ENCODE data around the gene RNF123.
"Not testable (repeated sequence)": the region's sequence is repeated elsewhere in the genome, so short reads cannot be mapped to it uniquely, and the experiment has no call there.

The RNF123 gene

DNA sequence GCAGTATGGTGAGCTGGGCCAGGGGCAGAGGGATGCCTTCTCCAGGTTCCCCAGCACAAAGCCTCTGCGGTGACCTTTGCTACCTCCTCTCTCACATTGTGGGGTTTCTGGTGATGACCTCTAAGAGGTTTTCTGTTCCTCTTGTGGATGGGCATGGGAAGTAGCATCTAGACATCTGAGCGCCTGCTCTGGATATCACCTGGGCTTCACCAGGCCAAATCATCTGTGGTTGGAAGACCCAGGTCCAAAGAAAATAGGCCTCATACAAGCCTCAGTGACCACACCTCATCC is 8.2 kb upstream of the RNF123 start:
- DNase-seq (ENCODE audit: low spot score) = no peak

DNA sequence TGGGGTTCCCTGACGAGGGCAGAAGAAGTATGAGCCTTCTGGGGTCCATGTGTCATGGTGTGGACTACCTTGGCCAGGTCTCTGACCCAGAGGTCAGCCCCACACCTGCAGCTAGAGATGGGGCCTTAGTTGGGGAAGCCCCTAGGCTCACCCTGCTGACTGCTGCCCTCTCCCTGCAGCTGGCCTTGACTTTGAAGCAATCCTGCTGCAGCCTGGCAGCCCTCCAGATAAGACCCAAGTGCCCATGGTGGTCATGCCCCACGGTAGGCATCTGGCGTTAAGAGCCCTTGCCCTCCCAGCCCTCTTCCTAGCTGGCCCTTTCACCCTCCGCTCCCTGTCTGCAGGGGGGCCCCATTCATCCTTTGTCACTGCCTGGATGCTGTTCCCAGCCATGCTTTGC is 7.8 kb upstream of the RNF123 start:
- no peak for DNase-seq (ENCODE audit: low spot score)

DNA sequence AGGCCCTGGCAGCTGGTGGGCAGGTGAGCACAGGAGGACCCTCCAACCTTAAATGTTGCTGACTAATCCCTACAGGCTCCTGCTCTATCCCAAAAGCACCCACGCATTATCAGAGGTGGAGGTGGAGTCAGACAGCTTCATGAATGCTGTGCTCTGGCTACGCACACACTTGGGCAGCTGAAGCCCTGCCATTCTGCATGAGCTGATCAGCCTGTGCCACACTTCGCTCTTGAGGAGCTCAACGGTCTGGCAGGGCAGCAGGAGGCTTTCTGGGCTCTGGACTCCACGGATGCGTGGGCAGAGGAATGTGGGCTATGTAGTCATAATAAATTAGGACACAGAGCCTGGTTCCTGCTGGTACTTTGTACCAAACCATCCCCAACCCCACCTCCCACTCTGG is 6.2 kb upstream of the RNF123 start:
- DNase-seq (ENCODE audit: low spot score) = no peak

DNA sequence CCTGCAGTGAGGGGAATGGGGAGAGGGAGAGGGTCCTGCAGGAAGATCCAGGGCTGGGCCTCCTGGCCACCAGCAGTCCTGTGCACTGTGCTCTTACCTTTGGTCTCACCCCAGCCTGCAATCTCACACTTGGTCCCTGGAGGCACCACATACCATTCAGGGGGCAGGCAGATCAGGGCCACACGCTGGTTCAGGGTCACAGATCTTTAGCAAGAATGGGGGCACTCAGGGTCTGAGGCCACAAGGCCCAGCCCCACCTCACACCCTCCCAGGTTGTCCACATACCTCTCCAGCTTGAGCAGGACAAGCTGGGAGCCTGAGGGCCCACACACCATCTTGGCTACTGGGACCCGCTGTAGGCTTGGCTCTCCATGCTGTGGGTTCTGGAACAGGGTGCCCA is 4.9 kb upstream of the RNF123 start:
- DNase-seq (ENCODE audit: low spot score) = not testable (repeated sequence)

DNA sequence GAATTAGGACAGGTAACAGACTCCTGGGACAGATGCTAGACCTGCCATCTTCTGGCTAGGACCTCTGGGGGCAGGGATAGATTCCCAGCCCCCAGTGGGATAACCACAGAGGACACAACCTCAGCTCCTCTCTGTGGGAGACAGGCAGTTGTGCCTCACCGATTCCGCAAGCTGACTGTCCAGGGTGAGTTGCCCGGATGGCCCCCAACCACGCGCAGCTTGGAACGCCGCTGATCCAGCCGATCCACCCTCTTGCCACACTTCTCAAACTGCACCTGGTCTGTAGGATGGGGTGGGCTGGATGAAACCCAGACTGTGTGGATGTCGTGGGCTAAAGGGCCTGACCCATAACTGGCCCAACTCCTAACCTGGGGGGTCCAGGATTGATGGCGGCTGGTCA is 4.3 kb upstream of the RNF123 start:
- DNase-seq (ENCODE audit: low spot score) = not testable (repeated sequence)

DNA sequence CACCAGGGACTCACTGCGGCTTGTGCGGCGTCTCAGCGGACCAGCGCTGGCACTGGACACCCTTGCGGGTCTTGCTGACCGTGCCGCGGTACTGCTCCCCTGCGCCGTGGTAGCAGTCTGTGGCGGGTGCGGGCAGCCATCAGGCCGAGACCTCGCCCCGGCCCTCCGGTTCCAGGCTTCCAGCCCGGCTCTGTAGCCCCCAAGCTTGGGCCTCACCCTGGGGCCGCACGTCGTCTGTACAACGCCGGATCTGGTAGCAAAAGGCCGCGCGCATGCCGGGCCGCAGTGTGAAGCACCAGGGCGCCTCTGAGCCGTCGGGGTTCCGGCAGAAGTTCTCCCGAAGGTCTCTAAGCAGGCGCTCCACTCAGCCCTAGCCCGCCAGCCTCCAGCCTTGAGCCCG is 3.5 kb upstream of the RNF123 start:
- DNase-seq (ENCODE audit: low spot score) = not testable (repeated sequence)

DNA sequence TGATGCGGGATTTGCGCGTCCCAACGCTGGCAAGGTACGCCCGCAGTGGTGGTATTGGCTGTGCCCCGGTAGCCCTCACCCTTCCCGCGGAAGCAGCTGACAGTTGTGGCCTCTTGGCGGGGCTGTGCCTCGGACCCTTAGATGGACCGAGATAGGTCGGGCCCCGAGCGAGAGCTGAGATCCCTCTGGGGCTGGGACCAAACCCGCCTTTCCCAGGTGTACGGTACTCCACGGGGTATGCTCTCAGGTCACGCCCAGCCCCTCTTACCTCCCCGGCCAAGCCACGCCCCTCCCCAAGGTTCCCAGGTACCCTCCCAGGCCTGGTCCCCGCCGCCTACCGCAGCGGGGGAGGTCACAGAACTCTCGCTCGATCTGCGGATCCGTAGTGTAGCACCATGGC is 3.0 kb upstream of the RNF123 start:
- DNase-seq (ENCODE audit: low spot score) = not testable (repeated sequence)

DNA sequence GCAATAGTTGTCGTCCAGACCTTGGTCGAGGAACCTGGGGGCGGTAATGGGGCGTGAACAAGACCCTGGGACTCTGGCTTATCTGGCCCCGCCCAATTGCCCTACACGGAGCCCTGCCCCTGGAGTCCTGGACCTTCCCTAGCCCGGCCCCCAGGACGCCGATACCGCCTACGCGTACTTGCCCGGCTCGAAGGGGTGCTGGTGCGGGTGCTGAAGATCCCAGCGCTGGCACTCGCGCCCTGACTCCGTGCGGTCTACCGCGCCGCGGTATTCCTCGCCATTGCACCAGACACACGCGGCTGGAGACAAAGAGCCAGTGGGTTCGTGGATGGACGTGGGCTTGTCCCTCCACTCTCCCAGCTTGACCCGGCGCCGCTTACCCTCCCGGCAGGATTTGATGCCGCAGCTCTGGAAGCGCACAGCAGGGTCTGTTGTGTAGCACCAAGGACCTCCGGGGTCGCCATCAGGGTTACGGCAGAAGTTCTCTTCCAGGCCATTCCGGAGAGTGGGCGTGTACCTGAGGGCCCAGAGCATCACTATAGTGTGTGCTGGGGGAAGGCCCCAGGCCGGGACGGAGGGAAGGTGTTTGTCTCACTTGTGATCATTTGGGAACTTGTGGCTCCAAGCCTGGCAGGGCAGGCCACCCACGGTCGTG is 2.5 kb upstream of the RNF123 start:
- not testable (repeated sequence) for DNase-seq (ENCODE audit: low spot score)

DNA sequence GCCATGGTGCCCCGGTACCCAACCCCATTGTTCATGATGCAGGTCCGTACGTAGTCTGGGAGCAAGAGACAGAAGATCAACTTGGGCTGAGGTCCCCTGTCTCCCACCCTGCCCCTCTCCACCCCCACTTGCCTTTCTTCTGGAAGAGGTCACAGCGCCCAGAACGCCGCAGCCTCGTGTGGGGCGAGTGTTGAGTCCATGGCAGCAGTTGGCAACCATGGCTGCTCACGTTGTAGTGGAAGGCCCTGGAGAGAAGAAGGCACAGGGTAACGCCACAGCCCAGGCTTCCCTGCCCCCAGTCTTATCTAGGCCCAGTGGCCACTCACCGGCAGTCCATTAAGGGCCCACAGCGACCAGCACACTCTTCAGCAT is 1.9 kb upstream of the RNF123 start:
- not testable (repeated sequence) for DNase-seq (ENCODE audit: low spot score)

DNA sequence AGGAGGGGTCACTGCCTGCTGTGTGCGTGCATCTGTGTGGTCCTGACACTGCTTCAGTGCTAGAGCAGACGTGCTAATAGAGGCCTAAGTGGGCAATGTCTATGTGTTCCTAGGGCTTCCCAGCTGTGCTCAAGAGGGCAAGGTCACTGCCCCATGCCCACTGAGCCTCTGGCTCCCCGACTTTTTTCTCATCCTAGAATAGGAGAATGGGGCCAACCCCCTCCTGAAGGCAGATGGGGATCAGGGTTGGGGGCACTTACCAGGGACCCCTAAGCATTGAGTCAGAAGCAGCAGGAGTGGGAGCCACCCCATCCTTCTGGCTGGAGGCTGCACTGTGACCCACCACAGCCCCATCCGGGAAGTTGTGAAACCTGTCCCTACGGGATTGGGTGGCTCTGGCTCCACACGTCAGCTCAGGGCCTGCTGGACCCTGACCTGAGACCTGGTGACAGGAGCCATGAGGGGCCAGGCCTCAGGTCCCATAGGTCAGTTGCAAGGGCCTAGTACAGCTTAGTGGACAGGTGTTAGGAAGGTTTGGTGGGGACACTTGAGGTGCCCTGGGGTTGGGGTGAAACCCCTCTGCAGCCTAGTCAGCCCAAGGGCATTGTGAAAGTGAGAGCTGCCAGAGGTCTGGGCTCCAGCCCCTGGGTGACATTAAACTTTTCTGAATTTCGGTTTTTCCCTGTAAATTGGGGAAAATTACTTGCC is 865 bp upstream of the RNF123 start:
- not testable (repeated sequence) for DNase-seq (ENCODE audit: low spot score)

DNA sequence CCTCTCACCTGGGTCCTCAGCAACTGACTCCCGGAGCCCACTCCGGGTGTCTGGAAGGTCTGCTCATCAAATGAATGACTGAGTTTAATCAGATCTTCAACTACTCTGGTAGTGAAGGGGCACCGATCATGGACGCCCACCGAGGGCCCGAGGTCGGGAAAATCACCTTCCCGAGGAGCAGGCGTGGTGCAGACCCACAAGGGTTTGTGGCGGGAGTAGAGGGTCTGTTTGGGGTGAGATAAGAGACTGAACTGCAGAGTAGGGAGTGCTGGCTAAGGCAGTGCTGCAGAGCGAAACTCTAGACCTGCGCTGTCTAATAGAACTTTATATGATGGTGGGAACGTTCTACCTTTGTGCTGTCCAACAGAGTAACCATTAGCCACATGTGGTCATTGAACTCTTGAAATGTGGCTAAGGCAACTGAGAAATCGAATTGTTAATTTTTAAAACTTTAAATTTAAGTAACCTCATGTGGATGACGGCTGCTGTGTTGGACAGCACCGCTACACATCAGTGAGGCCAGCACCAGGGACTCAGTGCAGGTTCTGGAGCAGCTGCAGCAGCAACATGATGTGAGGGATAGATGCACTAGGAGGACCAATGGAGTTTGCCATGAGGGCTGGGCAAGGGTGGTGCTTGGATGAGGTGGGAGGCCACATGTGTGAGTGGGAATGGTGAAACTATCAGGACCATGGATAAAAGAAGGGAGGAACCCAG is 709 bp downstream of the RNF123 start:
- DNase-seq (ENCODE audit: low spot score) = not testable (repeated sequence)

DNA sequence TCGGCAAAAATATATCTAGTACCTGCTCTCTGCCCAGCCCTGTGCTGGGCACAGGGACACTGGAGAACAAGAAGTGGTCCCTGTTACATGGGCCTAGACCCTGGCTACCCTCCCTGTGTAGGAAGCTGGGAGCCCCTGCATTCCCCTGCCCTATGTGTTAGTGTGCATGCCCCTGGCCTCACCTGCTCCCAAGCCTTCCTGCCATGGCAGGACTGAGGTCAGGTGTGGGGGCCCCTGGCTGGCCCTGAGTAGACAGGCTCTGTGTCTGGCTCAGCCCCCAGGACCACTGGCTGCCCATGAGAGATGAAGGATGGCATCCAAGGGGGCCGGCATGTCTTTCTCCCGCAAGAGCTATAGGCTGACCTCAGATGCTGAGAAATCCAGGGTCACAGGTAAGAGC is 1.5 kb downstream of the RNF123 start:
- DNase-seq (ENCODE audit: low spot score) = not testable (repeated sequence)

DNA sequence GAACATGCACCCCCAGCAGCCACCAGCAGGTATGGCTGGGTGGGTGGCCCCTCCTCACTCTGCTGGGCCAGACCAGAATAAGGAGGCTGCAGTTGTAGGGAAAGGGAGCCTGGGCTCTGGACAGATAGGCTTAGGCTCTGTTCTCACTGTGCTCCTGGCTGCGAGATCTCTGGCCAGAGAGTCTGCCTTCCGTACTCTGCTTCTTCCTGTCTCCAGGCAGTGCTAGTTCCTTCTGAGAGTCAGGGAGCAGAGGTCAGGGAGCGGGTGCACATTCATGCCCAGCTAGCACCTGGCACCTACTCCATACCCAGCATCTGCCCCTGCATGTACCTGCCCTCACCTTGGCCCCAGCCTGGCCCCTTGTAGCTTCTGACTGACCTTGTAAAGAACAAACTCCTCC is 2.1 kb downstream of the RNF123 start:
- not testable (repeated sequence) for DNase-seq (ENCODE audit: low spot score)

DNA sequence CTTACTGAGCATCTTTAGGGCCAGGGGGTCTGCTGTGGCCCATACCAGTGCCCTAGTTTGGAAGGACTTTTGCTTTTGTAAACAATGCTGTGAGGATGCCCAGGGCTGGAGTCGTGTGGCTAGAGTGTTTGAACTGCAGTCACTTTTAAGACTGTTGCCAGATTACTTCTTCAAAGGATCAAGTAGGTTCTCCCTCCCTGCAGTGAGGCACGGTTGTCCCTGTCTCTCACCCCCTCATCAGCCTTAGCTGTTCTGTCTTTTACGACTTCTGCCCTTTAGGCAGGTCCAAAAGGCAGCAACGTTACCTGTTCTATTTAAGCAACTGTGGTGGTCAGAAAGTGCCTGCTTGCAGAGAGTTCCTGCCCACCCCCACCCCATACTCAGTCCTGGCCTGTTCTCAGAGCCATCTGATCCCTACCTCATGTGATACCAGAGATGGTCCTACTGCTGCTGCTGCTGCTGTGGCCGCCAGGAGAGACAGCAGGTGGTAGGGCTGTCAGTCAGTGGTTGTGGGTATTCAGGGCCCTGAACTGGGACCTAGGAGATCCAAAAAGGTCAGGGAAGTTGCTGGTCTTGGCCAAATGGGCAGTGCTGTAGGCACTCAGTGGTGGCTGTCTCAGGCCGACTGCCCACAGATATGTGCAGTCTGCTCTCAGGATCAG is 5.2 kb downstream of the RNF123 start:
- not testable (repeated sequence) for DNase-seq (ENCODE audit: low spot score)

DNA sequence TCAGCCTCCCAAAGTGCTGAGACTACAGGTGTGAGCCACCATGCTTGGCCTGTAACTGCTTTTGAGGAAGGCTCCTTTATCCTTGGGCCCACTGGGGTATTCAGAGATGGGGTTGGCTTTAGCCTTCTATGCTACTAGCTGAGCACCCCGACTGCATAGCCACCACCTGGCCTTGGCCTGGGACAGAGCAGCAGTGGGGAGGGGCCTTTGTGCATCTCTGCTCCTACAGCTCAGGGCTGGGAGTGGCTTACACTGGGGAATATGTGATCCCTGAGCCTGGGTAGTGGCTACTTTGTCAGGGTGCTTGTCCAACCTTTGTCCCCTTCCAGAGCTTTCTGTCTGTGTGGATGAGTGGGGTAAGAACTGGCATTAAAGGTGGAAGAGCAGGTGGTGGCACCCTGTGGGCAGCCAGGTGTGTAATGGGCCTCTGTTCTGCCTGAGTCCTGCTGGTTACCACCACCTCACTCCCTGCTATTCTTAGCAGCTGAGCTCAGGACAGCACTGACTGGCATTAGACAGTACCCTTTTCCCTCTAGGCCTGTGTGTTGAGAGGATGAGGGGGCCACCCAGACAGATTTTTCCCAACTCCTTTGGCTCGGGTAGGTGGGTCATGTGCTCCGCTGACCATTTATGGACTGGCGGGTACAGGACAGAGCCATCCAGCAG is 6.1 kb downstream of the RNF123 start:
- DNase-seq (ENCODE audit: low spot score) = not testable (repeated sequence)

DNA sequence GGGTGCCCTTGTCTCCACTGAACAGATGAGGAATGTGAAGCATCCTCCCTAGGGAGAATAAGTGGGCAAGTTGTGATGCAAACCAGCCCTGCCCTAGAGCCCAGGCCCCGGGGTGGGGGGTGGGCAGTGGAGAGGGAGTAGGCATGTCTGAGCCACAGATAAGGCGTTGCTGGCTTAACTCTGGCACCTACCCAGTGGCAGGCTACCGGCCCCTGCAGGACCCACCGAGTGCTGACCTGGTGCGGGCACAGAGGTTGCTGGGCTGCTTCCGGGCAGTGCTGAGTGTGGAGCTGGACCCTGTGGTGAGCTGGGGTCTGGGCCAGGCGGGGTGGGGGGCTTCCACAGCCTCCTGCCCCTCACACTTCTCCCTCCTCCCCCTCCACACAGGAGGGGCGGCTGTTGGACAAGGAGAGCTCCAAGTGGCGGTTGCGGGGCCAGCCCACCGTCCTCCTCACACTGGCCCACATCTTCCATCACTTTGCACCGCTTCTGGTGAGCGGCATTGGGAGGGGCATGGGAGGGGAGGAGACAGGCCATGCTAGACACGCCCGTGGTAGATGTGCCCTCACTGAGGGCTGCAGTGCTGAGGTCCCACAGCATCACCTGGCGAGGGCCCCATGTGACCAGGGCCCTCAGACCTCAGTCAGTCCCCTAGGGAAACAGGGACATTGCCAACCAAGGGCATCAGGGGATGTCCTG is 10.1 kb downstream of the RNF123 start:
- no peak for DNase-seq (ENCODE audit: low spot score)

DNA sequence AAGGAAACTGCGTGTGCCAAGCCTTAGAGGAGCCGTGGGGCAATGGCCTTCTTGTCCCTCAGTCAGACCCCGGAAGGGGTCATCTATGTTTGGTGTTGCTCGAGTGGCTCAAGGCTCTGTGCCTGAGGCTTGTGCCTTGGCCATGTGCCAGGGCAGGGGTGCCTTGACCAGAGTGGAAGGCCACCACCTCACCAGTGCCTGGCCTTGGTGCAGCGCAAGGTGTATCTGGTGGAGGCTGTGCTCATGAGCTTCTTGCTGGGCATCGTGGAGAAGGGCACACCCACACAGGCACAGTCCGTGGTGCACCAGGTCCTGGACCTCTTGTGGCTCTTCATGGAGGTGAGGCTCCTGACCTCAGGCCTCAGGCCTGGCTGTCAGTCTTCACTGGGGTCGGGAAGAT is 10.7 kb downstream of the RNF123 start:
- no peak for DNase-seq (ENCODE audit: low spot score)

DNA sequence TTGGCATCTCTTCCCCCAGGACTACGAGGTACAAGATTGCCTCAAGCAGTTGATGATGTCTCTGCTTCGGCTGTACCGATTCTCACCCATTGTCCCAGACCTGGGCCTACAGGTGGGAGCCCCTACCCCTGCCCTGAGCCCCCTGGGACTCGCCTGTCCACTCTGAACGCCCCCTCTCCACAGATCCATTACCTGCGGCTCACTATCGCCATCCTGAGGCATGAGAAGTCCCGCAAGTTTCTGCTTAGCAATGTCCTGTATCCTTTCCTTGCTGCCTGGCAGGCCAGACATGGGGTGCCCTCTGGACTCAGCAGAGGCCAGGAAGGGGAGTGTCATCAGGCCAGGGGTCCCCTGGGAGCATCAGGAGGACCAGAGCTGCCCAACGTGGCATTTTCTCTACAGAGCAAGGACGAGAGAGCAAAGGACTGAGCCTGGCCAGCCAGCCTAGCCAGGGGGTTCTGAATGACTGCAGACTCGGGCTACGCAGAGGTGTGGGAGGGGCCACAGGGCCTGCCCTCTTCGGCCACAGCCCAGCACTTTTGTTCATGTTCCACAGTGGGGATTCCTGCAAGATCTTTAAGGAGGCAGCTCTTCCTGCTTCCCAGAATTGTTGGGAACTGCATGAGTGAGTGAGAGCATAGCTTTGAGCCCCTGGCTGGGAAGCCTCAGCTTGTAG is 11.2 kb downstream of the RNF123 start:
- DNase-seq (ENCODE audit: low spot score) = no peak

DNA sequence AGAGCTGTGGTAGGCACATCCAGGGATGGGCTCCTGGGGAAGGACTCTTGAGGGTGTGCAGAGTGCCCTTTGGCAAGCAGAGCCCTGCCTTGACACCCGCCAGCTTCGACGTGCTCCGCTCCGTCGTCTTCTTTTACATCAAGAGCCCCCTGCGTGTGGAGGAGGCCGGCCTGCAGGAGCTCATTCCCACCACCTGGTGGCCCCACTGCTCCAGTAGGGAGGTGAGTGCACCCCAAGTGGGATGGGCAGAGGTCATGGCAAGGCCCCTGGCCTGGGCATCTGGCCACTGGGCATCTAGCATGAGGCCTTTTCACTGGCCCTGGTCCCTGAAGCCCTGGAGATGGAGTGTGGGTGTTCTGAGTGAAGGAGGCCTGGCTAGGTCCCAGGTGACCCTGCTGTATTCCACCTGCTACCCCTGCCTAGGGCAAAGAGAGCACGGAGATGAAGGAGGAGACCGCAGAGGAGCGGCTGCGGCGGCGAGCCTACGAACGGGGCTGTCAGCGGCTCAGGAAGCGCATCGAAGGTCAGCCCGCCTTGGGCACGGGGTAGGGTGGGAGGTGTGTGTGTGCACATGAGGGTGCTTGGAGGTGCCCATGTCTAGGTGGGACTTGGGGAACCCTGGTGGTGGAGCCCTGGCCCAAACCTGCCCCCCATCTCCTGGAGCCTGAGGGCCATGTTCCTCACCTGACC is 12.2 kb downstream of the RNF123 start:
- DNase-seq (ENCODE audit: low spot score) = peak; percentile 71

DNA sequence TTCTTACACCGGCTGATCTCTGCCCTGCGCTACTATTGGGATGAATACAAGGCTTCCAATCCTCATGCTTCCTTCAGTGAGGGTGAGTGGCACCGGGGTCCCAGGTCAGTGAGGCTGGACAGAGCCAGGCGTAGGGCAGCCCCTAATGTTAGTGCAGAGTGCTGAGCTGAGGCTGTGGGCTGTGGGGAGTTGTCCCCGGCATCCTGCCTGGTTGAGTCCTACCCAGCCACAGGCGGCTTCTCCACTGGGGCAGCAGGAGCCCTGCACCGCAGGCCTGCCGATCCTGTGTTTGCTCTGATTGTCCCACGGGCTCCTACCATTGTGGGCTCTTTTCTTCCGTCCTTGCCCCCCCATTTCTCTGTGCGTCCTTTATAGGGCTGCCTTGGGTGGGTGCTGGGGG is 13.3 kb downstream of the RNF123 start:
- DNase-seq (ENCODE audit: low spot score) = no peak

Data from D341Med (cell line).